Sigmoid colon (tissue), 7 donors: ENCODE data around the gene LFNG. TPM values are rescaled to one million over a fixed set of nuclear protein-coding genes. Genes with fewer than 3 reads are reported as not detected.

Experiments
- DNase-seq: peaks from one replicate; pipeline ENCODE4 v3.0.0-alpha.2; 2019
- H3K27ac ChIP-seq, 4 donors: fragments of 200-600 bp; sonication (generic); one replicate each; pipeline ENCODE4 v1.5.1; 2016 to 2019; ENCODE audit warnings: mild to moderate bottlenecking in 1 of 4
- H3K27me3 ChIP-seq, 3 donors: fragments of 200-600 bp; sonication (generic); one replicate each; pipeline ENCODE4 v1.5.1; 2019; ENCODE audit warnings: mild to moderate bottlenecking in 1 of 3
- H3K36me3 ChIP-seq, 4 donors: fragments of 200-600 bp; sonication (generic); one replicate each; pipeline ENCODE4 v1.5.1; 2016 to 2019
- H3K4me1 ChIP-seq, 4 donors: fragments of 200-600 bp; sonication (generic); one replicate each; pipeline ENCODE4 v1.5.1; 2017 to 2019
- H3K4me3 ChIP-seq, 4 donors: fragments of 200-600 bp; sonication (generic); one replicate each; pipeline ENCODE4 v1.5.1; 2017 to 2019; ENCODE audit warnings: mild to moderate bottlenecking in 2 of 4, moderate library complexity in 1 of 4
- H3K9me3 ChIP-seq, 4 donors: fragments of 200-600 bp in 3 of 4; sonication (generic) in 3 of 4; one replicate each; pipeline versions ENCODE4 v1.5.1 to v1.6.1; 2013 to 2019
- CTCF ChIP-seq, 4 experiments: fragments of 450-650 bp in 3 of 4; fragments of 200-600 bp in 1 of 4; IDR thresholded peaks; one replicate each; pipeline ENCODE4 v1.5.1; 2016 to 2019; ENCODE audit warnings: antibody characterized with exemption in 4 of 4, mild to moderate bottlenecking in 3 of 4, moderate library complexity in 2 of 4
- EP300 ChIP-seq, 4 donors: sonication (generic); formaldehyde crosslinking; IDR thresholded peaks; one replicate each; pipeline ENCODE4 v1.6.1; 2017; ENCODE audit warnings: antibody characterized with exemption in 4 of 4
- POLR2A ChIP-seq, 2 donors: fragments of 450-650 bp; IDR thresholded peaks; one replicate each; pipeline ENCODE4 v1.6.1; 2016; ENCODE audit warnings: antibody characterized with exemption in 2 of 2, mild to moderate bottlenecking in 2 of 2, moderate library complexity in 2 of 2
- POLR2AphosphoS5 ChIP-seq, 4 donors: sonication (generic); formaldehyde crosslinking; IDR thresholded peaks; one replicate each; pipeline ENCODE4 v1.6.1; 2017; ENCODE audit warnings: antibody characterized with exemption in 4 of 4
- WGBS, 2 donors: extraction: QIAGEN DNeasy Blood & Tissue Kit; methylation state at CpG; one replicate each; pipeline ENCODE4 v1.1.7; 2013; 5-methylcytosine and 5-hydroxymethylcytosine counted together
- intact Hi-C: fragments of 100-400 bp; cut with DNase I; formaldehyde crosslinking; loops from one replicate; pipeline ENCODE4 v1.15.1; 2023
- polyA plus RNA-seq, 3 donors: library from polyadenylated mRNA; stranded (reverse); fragments of 200-250 nt; gene quantifications; one replicate each; pipeline ENCODE4 v1.2.3, GENCODE V29; 2013
- total RNA-seq, 4 donors: library from RNA; depleted of rRNA; stranded (reverse); fragments of >200 nt; gene quantifications; one replicate each; pipeline ENCODE4 v1.1.0, GENCODE V29; 2016
- donor health status: healthy with polysubstance abuse.
- donor health status: Bipolar disorder and iron deficiency.
- donor health status: healthy.

LFNG gene
- total and polyA plus RNA-seq, 7 donors: 1.8 to 34.5 (median 5.8) TPM

GRCh38 chr7:2541291-2542010 is 21.9 kb downstream of the LFNG start:
- H3K4me1 ChIP-seq: no peaks in the 10 kb centered on the region
- no peak for TF ChIP-seq EP300 (IDR thresholded peaks at IDR 0.05)
- TF ChIP-seq POLR2A (IDR thresholded peaks at IDR 0.05): no peak
- TF ChIP-seq CTCF (IDR thresholded peaks at IDR 0.05): no peak
- TF ChIP-seq POLR2AphosphoS5 (IDR thresholded peaks at IDR 0.05): no peak
- no peak overlapping the region for H3K27ac ChIP-seq
- no peaks in the 10 kb centered on the region for H3K9me3 ChIP-seq
- 94% methylated on average over 40 of the region's 40 CpGs for WGBS, 2 donors
- no peaks in the 10 kb centered on the region for H3K27me3 ChIP-seq
- H3K36me3 ChIP-seq: peaks cover 0 to 84% (median 51%) of the 10 kb centered on the region in 4 donors
- intact Hi-C loops: no loop called here
- H3K4me3 ChIP-seq: no peak overlapping the region
- peak; percentile 60 for DNase-seq

GRCh38 chr7:2542011-2542915 is 22.7 kb downstream of the LFNG start:
- Histone ChIP-seq H3K4me1 (no peaks in the 10 kb centered on the region), H3K27me3 (no peaks in the 10 kb centered on the region), H3K9me3 (no peaks in the 10 kb centered on the region), H3K4me3 (no peak overlapping the region), H3K27ac (no peak overlapping the region), H3K36me3 (peaks cover 4 to 92% (median 54%) of the 10 kb centered on the region in 4 donors)
- DNase-seq: peak; percentile 56
- no peak for TF ChIP-seq POLR2A (IDR thresholded peaks at IDR 0.05)
- TF ChIP-seq EP300 (IDR thresholded peaks at IDR 0.05): no peak
- no peak for TF ChIP-seq CTCF (IDR thresholded peaks at IDR 0.05)
- TF ChIP-seq POLR2AphosphoS5 (IDR thresholded peaks at IDR 0.05): no peak
- intact Hi-C loops: no loop called here
- WGBS, 2 donors: 91 to 93% methylated on average over 25 of the region's 25 CpGs

GRCh38 chr7:2542916-2543871 is 23.6 kb downstream of the LFNG start:
- no peak overlapping the region for H3K27ac ChIP-seq
- peak; percentile 63 for DNase-seq
- intact Hi-C loops: no loop called here
- no peaks in the 10 kb centered on the region for H3K9me3 ChIP-seq
- no peak overlapping the region for H3K4me3 ChIP-seq
- H3K36me3 ChIP-seq: peaks cover 4 to 97% (median 53%) of the 10 kb centered on the region in 4 donors
- WGBS, 2 donors: 94 to 95% methylated on average over 53 of the region's 53 CpGs
- H3K4me1 ChIP-seq: no peaks in the 10 kb centered on the region
- no peak for TF ChIP-seq POLR2AphosphoS5 (IDR thresholded peaks at IDR 0.05)
- TF ChIP-seq POLR2A (IDR thresholded peaks at IDR 0.05): no peak
- TF ChIP-seq EP300 (IDR thresholded peaks at IDR 0.05): no peak
- TF ChIP-seq CTCF (IDR thresholded peaks at IDR 0.05): no peak
- H3K27me3 ChIP-seq: no peaks in the 10 kb centered on the region

- H3K36me3 ChIP-seq: peaks cover 4 to 95% (median 44%) of the 10 kb centered on the region in 4 donors
- DNase-seq: peak; percentile 43
Measured at GRCh38 chr7:2544541-2545188, 25.1 kb downstream of the LFNG start.

More at GRCh38 chr7:2544541-2545188, 25.1 kb downstream of the LFNG start:
- intact Hi-C loops: no loop called here
- no peaks in the 10 kb centered on the region for H3K4me1 ChIP-seq
- H3K9me3 ChIP-seq: no peaks in the 10 kb centered on the region
- no peak overlapping the region for H3K4me3 ChIP-seq
- H3K27ac ChIP-seq: no peak overlapping the region
- TF ChIP-seq CTCF (IDR thresholded peaks at IDR 0.05): no peak
- H3K27me3 ChIP-seq: no peaks in the 10 kb centered on the region
- WGBS, 2 donors: 95% methylated on average over 23 of the region's 23 CpGs
